WTC11 (cell line): ENCODE results near the gene TBC1D23. TPM values are rescaled to one million over a fixed set of nuclear protein-coding genes. Genes with fewer than 3 reads are reported as not detected.

Experiments used
- ATAC-seq: fragments of 200-7000 bp; cut with Tn5 transposase; 2 replicates; pipeline ENCODE4 v1.10.0; 2021; ENCODE audit warnings: mild to moderate bottlenecking, moderate library complexity
- CTCF ChIA-PET: fragments of 300-600 bp; sonication (Branson Sonifier 250); formaldehyde crosslinking; loops from one replicate; lab custom pipeline; 2021; ENCODE audit warnings: antibody characterized with exemption; lab: Charles Lee
- POLR2A ChIA-PET: fragments of 350-600 bp; sonication (Branson Sonifier 250); formaldehyde crosslinking; loops from one replicate; lab custom pipeline; 2021; ENCODE audit warnings: antibody characterized with exemption; lab: Charles Lee
- DNase-seq: peaks from one replicate; pipeline ENCODE4 v3.0.0; 2021; ENCODE audit warnings: low spot score
- H3K27ac Mint-ChIP-seq: 2 replicates; pipeline ENCODE4 v1.8.0; 2021; ENCODE audit warnings: mixed read lengths
- H3K27me3 Mint-ChIP-seq: 2 replicates; pipeline ENCODE4 v1.8.0; 2021; ENCODE audit warnings: low read depth, mild to moderate bottlenecking, moderate library complexity, mixed read lengths
- H3K36me3 Mint-ChIP-seq: 2 replicates; pipeline ENCODE4 v1.8.0; 2021; ENCODE audit warnings: mixed read lengths
- H3K4me1 Mint-ChIP-seq: 2 replicates; pipeline ENCODE4 v1.8.0; 2022; ENCODE audit warnings: mixed read lengths
- H3K4me3 Mint-ChIP-seq: 2 replicates; pipeline ENCODE4 v1.8.0; 2021; ENCODE audit warnings: mild to moderate bottlenecking, moderate library complexity, mixed read lengths
- H3K9me3 Mint-ChIP-seq: 2 replicates; pipeline ENCODE4 v1.8.0; 2021; ENCODE audit warnings: mixed read lengths
- CREM ChIP-seq: sonication (generic); formaldehyde crosslinking; IDR thresholded peaks from 2 replicates; pipeline ENCODE4 v1.8.1; 2022; ENCODE audit warnings: mild to moderate bottlenecking, missing genetic modification reagents, moderate library complexity
- EMX1 ChIP-seq: fragments of 250-450 bp; sonication (Bioruptor Pico); IDR thresholded peaks from 2 replicates; pipeline ENCODE4 v1.8.0; 2021; ENCODE audit warnings: mild to moderate bottlenecking
- FOXP1 ChIP-seq: sonication (generic); formaldehyde crosslinking; IDR thresholded peaks from 2 replicates; pipeline ENCODE4 v1.8.0; 2022; ENCODE audit warnings: missing genetic modification reagents, mild to moderate bottlenecking, moderate library complexity, borderline replicate concordance
- GTF2I ChIP-seq: fragments of 250-450 bp; sonication (Bioruptor Pico); conservative IDR thresholded peaks from 2 replicates; pipeline ENCODE4 v1.4.0; 2021; ENCODE audit warnings: mild to moderate bottlenecking
- JAZF1 ChIP-seq: fragments of 250-450 bp; sonication (Bioruptor Pico); IDR thresholded peaks from 2 replicates; pipeline ENCODE4 v1.9.0; 2021; ENCODE audit warnings: moderate library complexity, mild to moderate bottlenecking, inconsistent platforms
- NFATC4 ChIP-seq: fragments of 250-450 bp; sonication (Bioruptor Pico); IDR thresholded peaks from 2 replicates; pipeline ENCODE4 v1.9.0; 2021; ENCODE audit warnings: mild to moderate bottlenecking
- NFYB ChIP-seq: sonication (generic); formaldehyde crosslinking; conservative IDR thresholded peaks from 2 replicates; pipeline ENCODE4 v1.8.0; 2022; ENCODE audit warnings: low read depth, missing genetic modification reagents
- RELA ChIP-seq: sonication (generic); formaldehyde crosslinking; IDR thresholded peaks from 2 replicates; pipeline ENCODE4 v1.8.1; 2022; ENCODE audit warnings: missing genetic modification reagents, mild to moderate bottlenecking, borderline replicate concordance
- RORB ChIP-seq: fragments of 250-450 bp; sonication (Bioruptor Pico); IDR thresholded peaks from 2 replicates; pipeline ENCODE4 v1.9.0; 2021; ENCODE audit warnings: mild to moderate bottlenecking
- TP53 ChIP-seq: sonication (generic); formaldehyde crosslinking; IDR thresholded peaks from 2 replicates; pipeline ENCODE4 v1.8.1; 2023; ENCODE audit warnings: mild to moderate bottlenecking, missing genetic modification reagents
- ZBTB21 ChIP-seq: sonication (generic); formaldehyde crosslinking; IDR thresholded peaks from 2 replicates; pipeline ENCODE4 v1.8.1; 2023; ENCODE audit warnings: mild to moderate bottlenecking, missing genetic modification reagents, borderline replicate concordance
- ZNF317 ChIP-seq: sonication (generic); formaldehyde crosslinking; IDR thresholded peaks from 2 replicates; pipeline ENCODE4 v1.8.1; 2023; ENCODE audit warnings: low read depth, mild to moderate bottlenecking, moderate library complexity, missing genetic modification reagents, borderline replicate concordance
- ZNF396 ChIP-seq: fragments of 250-450 bp; sonication (Bioruptor Pico); IDR thresholded peaks from 2 replicates; pipeline ENCODE4 v1.8.0; 2021; ENCODE audit warnings: mild to moderate bottlenecking, moderate library complexity, borderline replicate concordance
- ZNF416 ChIP-seq: fragments of 250-450 bp; sonication (Bioruptor Pico); IDR thresholded peaks from 2 replicates; pipeline ENCODE4 v1.9.0; 2021; ENCODE audit warnings: mild to moderate bottlenecking, inconsistent platforms
- total RNA-seq: library from RNA; stranded (reverse); gene quantifications from 3 replicates; pipeline ENCODE4 v1.2.3, GENCODE V29; 2021
- TF ChIP-seq, protein P1 (sequence below): sonication (generic); formaldehyde crosslinking; IDR thresholded peaks from 2 replicates; pipeline ENCODE4 v1.8.0; 2023; ENCODE audit warnings: missing genetic modification reagents, mild to moderate bottlenecking, borderline replicate concordance
- TF ChIP-seq, protein P2 (sequence below): fragments of 250-450 bp; sonication (Bioruptor Pico); IDR thresholded peaks from 2 replicates; pipeline ENCODE4 v1.9.0; 2021; ENCODE audit warnings: mild to moderate bottlenecking
- TF ChIP-seq, protein P3 (sequence below): sonication (generic); formaldehyde crosslinking; IDR thresholded peaks from 2 replicates; pipeline ENCODE4 v1.8.0; 2022; ENCODE audit warnings: mild to moderate bottlenecking, missing genetic modification reagents
- TF ChIP-seq, protein P4 (sequence below): sonication (generic); formaldehyde crosslinking; IDR thresholded peaks from 2 replicates; pipeline ENCODE4 v1.8.0; 2022; ENCODE audit warnings: mild to moderate bottlenecking, missing genetic modification reagents
- TF ChIP-seq, protein P5 (sequence below): sonication (generic); formaldehyde crosslinking; IDR thresholded peaks from 2 replicates; pipeline ENCODE4 v1.8.0; 2022; ENCODE audit warnings: mild to moderate bottlenecking, missing genetic modification reagents
- TF ChIP-seq, protein P6 (sequence below): sonication (generic); formaldehyde crosslinking; IDR thresholded peaks from 2 replicates; pipeline ENCODE4 v1.8.0; 2023; ENCODE audit warnings: missing genetic modification reagents
- TF ChIP-seq, protein P7 (sequence below): sonication (generic); formaldehyde crosslinking; IDR thresholded peaks from 2 replicates; pipeline ENCODE4 v1.8.0; 2022; ENCODE audit warnings: missing genetic modification reagents

The TBC1D23 gene
- total RNA-seq, 1 experiment from 2014 or later = 73.6 TPM

DNA sequence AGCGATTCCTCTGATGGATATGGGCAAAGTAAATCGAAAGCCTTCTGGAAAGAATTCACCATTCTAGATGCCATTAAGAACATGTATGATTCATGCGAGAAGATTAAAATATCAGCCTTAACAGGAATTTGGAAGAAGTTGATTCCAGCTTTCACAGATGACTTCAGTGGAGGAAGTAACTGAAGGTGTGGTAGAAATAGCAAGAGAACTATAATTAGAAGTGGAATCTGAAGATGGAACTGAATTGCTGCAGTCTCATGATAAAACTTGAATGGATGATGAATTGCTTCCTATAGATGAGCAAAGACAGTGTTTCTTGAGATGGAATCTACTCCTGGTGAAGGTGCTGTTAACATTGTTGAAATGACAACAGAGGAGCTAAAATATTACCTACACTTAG, 30.1 kb upstream of the TBC1D23 start:
- ATAC-seq (no peak), DNase-seq (no peak)
- Mint-ChIP-seq H3K4me1 (peaks cover 19% of the 10 kb centered on the region), H3K9me3 (peaks cover 9% of the 10 kb centered on the region), H3K4me3 (no peak overlapping the region), H3K27me3 (no peaks in the 10 kb centered on the region), H3K27ac (no peak overlapping the region), H3K36me3 (0 out of 2 replicates have a peak, but pooled peaks cover 3% of the 10 kb centered on the region)
- POLR2A ChIA-PET = no interaction called here
- CTCF ChIA-PET = interaction anchor here (0.9 kb wide), 1 partner anchor 399 kb away, joined by 6 read pairs; no protein-coding TSS in a partner anchor
- TF ChIP-seq, protein P1, sequence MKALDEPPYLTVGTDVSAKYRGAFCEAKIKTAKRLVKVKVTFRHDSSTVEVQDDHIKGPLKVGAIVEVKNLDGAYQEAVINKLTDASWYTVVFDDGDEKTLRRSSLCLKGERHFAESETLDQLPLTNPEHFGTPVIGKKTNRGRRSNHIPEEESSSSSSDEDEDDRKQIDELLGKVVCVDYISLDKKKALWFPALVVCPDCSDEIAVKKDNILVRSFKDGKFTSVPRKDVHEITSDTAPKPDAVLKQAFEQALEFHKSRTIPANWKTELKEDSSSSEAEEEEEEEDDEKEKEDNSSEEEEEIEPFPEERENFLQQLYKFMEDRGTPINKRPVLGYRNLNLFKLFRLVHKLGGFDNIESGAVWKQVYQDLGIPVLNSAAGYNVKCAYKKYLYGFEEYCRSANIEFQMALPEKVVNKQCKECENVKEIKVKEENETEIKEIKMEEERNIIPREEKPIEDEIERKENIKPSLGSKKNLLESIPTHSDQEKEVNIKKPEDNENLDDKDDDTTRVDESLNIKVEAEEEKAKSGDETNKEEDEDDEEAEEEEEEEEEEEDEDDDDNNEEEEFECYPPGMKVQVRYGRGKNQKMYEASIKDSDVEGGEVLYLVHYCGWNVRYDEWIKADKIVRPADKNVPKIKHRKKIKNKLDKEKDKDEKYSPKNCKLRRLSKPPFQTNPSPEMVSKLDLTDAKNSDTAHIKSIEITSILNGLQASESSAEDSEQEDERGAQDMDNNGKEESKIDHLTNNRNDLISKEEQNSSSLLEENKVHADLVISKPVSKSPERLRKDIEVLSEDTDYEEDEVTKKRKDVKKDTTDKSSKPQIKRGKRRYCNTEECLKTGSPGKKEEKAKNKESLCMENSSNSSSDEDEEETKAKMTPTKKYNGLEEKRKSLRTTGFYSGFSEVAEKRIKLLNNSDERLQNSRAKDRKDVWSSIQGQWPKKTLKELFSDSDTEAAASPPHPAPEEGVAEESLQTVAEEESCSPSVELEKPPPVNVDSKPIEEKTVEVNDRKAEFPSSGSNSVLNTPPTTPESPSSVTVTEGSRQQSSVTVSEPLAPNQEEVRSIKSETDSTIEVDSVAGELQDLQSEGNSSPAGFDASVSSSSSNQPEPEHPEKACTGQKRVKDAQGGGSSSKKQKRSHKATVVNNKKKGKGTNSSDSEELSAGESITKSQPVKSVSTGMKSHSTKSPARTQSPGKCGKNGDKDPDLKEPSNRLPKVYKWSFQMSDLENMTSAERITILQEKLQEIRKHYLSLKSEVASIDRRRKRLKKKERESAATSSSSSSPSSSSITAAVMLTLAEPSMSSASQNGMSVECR (CRISPR knock-in tag) = no peak
- TF ChIP-seq, protein P2, sequence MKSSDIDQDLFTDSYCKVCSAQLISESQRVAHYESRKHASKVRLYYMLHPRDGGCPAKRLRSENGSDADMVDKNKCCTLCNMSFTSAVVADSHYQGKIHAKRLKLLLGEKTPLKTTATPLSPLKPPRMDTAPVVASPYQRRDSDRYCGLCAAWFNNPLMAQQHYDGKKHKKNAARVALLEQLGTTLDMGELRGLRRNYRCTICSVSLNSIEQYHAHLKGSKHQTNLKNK = no peak
- TF ChIP-seq, protein P3, sequence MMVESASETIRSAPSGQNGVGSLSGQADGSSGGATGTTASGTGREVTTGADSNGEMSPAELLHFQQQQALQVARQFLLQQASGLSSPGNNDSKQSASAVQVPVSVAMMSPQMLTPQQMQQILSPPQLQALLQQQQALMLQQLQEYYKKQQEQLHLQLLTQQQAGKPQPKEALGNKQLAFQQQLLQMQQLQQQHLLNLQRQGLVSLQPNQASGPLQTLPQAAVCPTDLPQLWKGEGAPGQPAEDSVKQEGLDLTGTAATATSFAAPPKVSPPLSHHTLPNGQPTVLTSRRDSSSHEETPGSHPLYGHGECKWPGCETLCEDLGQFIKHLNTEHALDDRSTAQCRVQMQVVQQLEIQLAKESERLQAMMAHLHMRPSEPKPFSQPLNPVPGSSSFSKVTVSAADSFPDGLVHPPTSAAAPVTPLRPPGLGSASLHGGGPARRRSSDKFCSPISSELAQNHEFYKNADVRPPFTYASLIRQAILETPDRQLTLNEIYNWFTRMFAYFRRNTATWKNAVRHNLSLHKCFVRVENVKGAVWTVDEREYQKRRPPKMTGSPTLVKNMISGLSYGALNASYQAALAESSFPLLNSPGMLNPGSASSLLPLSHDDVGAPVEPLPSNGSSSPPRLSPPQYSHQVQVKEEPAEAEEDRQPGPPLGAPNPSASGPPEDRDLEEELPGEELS = no peak
- no peak for TF ChIP-seq RELA (CRISPR knock-in tag)
- TF ChIP-seq, protein P4, sequence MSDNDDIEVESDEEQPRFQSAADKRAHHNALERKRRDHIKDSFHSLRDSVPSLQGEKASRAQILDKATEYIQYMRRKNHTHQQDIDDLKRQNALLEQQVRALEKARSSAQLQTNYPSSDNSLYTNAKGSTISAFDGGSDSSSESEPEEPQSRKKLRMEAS (CRISPR knock-in tag) = no peak
- TF ChIP-seq, protein P5, sequence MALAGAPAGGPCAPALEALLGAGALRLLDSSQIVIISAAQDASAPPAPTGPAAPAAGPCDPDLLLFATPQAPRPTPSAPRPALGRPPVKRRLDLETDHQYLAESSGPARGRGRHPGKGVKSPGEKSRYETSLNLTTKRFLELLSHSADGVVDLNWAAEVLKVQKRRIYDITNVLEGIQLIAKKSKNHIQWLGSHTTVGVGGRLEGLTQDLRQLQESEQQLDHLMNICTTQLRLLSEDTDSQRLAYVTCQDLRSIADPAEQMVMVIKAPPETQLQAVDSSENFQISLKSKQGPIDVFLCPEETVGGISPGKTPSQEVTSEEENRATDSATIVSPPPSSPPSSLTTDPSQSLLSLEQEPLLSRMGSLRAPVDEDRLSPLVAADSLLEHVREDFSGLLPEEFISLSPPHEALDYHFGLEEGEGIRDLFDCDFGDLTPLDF (CRISPR knock-in tag) = no peak
- TF ChIP-seq RORB (CRISPR knock-in tag) = no peak
- TF ChIP-seq ZNF416 = no peak
- TF ChIP-seq, protein P6, sequence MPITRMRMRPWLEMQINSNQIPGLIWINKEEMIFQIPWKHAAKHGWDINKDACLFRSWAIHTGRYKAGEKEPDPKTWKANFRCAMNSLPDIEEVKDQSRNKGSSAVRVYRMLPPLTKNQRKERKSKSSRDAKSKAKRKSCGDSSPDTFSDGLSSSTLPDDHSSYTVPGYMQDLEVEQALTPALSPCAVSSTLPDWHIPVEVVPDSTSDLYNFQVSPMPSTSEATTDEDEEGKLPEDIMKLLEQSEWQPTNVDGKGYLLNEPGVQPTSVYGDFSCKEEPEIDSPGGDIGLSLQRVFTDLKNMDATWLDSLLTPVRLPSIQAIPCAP (CRISPR knock-in tag) = no peak

DNA sequence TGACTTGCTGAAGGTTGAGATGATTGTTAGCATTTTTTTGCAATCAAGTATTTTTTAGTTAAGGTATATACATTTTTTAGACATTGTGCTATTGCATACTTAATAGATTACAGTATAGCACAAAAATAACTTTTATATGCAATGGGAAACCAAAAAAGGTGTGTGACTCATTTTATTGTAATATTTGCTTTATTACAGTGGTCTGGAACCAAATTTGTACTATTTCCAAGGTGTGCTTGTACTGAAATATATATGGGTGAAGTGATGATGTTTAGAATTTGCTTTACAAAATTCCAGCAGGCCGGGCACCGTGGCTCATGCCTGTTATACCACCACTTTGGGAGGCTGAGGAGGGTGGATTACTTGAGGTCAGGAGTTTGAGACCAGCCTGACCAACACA, 29.1 kb upstream of the TBC1D23 start:
- CTCF ChIA-PET = no interaction called here
- TF ChIP-seq ZBTB21 (CRISPR knock-in tag) = no peak
- TF ChIP-seq FOXP1 (CRISPR knock-in tag) = no peak
- TF ChIP-seq TP53 (CRISPR knock-in tag) = no peak
- no peak for TF ChIP-seq ZNF317
- no peak for TF ChIP-seq GTF2I (CRISPR knock-in tag)
- TF ChIP-seq ZNF396 (CRISPR knock-in tag) = no peak
- no peak for TF ChIP-seq CREM (CRISPR knock-in tag)
- TF ChIP-seq, protein P7, sequence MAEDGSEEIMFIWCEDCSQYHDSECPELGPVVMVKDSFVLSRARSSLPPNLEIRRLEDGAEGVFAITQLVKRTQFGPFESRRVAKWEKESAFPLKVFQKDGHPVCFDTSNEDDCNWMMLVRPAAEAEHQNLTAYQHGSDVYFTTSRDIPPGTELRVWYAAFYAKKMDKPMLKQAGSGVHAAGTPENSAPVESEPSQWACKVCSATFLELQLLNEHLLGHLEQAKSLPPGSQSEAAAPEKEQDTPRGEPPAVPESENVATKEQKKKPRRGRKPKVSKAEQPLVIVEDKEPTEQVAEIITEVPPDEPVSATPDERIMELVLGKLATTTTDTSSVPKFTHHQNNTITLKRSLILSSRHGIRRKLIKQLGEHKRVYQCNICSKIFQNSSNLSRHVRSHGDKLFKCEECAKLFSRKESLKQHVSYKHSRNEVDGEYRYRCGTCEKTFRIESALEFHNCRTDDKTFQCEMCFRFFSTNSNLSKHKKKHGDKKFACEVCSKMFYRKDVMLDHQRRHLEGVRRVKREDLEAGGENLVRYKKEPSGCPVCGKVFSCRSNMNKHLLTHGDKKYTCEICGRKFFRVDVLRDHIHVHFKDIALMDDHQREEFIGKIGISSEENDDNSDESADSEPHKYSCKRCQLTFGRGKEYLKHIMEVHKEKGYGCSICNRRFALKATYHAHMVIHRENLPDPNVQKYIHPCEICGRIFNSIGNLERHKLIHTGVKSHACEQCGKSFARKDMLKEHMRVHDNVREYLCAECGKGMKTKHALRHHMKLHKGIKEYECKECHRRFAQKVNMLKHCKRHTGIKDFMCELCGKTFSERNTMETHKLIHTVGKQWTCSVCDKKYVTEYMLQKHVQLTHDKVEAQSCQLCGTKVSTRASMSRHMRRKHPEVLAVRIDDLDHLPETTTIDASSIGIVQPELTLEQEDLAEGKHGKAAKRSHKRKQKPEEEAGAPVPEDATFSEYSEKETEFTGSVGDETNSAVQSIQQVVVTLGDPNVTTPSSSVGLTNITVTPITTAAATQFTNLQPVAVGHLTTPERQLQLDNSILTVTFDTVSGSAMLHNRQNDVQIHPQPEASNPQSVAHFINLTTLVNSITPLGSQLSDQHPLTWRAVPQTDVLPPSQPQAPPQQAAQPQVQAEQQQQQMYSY (CRISPR knock-in tag) = no peak
- TF ChIP-seq NFATC4 = no peak
- TF ChIP-seq JAZF1 (CRISPR knock-in tag) = no peak
- TF ChIP-seq NFYB (CRISPR knock-in tag) = no peak
- no peak for TF ChIP-seq EMX1
- Mint-ChIP-seq H3K9me3 (peaks cover 9% of the 10 kb centered on the region), H3K27me3 (no peaks in the 10 kb centered on the region), H3K36me3 (0 out of 2 replicates have a peak, but pooled peaks cover 3% of the 10 kb centered on the region), H3K27ac (no peak overlapping the region), H3K4me3 (no peak overlapping the region), H3K4me1 (peaks cover 19% of the 10 kb centered on the region)
- no peak for ATAC-seq
- POLR2A ChIA-PET = no interaction called here
- no peak for DNase-seq
